Liver (tissue), 3 donors: ENCODE results near the gene ARV1.

Source experiments
- CTCF ChIP-seq: fragments of 150-350 bp; IDR thresholded peaks from 2 replicates; pipeline ENCODE4 v1.5.1; 2017; ENCODE audit warnings: improper control_type of control experiment, low read depth, low read length; ENCODE audit not compliant: missing input control
- EGR1 ChIP-seq, 2 donors: IDR thresholded peaks; 2 replicates each; pipeline ENCODE4 v1.6.1; 2016 to 2018; ENCODE audit warnings: antibody characterized with exemption in 2 of 2, low read depth in 2 of 2
- FOXA1 ChIP-seq: IDR thresholded peaks from 2 replicates; pipeline ENCODE4 v1.6.1; 2016; ENCODE audit warnings: antibody characterized with exemption
- GABPA ChIP-seq, 2 donors: IDR thresholded peaks in 1 of 2; conservative IDR thresholded peaks in 1 of 2; 2 replicates each; pipeline ENCODE4 v1.6.1; 2016; ENCODE audit warnings: antibody characterized with exemption in 2 of 2, mild to moderate bottlenecking in 1 of 2, moderate library complexity in 1 of 2
- HNF4G ChIP-seq: IDR thresholded peaks from 2 replicates; pipeline ENCODE4 v1.6.1; 2016; ENCODE audit warnings: antibody characterized with exemption
- JUND ChIP-seq, 2 donors: IDR thresholded peaks; 2 replicates each; pipeline ENCODE4 v1.6.1; 2016; ENCODE audit warnings: antibody characterized with exemption in 2 of 2
- RAD21 ChIP-seq, 2 donors: IDR thresholded peaks; 2 replicates each; pipeline ENCODE4 v1.6.1; 2016; ENCODE audit warnings: antibody characterized with exemption in 2 of 2, mild to moderate bottlenecking in 2 of 2
- SP1 ChIP-seq: IDR thresholded peaks from 2 replicates; pipeline ENCODE4 v1.6.1; 2018; ENCODE audit warnings: antibody characterized with exemption, mild to moderate bottlenecking
- TAF1 ChIP-seq: conservative IDR thresholded peaks from 2 replicates; pipeline ENCODE4 v1.6.1; 2016; ENCODE audit warnings: antibody characterized with exemption, mild to moderate bottlenecking
- YY1 ChIP-seq: IDR thresholded peaks from 2 replicates; pipeline ENCODE4 v1.6.1; 2016; ENCODE audit warnings: antibody characterized with exemption, mild to moderate bottlenecking
- TF ChIP-seq, protein P1 (sequence below): IDR thresholded peaks from 2 replicates; pipeline ENCODE4 v1.6.1; 2016; ENCODE audit warnings: antibody characterized with exemption
- TF ChIP-seq, protein P2 (sequence below): IDR thresholded peaks from 2 replicates; pipeline ENCODE4 v1.6.1; 2016; ENCODE audit warnings: antibody characterized with exemption, mild to moderate bottlenecking
- TF ChIP-seq, protein P3 (sequence below): IDR thresholded peaks from 2 replicates; pipeline ENCODE4 v1.6.1; 2016; ENCODE audit warnings: antibody characterized with exemption
- donor health status: healthy.
- donor health status: healthy.

GRCh38 chr1:230965535-230965934 is 13.4 kb upstream of the ARV1 start:
- TF ChIP-seq, protein P1, sequence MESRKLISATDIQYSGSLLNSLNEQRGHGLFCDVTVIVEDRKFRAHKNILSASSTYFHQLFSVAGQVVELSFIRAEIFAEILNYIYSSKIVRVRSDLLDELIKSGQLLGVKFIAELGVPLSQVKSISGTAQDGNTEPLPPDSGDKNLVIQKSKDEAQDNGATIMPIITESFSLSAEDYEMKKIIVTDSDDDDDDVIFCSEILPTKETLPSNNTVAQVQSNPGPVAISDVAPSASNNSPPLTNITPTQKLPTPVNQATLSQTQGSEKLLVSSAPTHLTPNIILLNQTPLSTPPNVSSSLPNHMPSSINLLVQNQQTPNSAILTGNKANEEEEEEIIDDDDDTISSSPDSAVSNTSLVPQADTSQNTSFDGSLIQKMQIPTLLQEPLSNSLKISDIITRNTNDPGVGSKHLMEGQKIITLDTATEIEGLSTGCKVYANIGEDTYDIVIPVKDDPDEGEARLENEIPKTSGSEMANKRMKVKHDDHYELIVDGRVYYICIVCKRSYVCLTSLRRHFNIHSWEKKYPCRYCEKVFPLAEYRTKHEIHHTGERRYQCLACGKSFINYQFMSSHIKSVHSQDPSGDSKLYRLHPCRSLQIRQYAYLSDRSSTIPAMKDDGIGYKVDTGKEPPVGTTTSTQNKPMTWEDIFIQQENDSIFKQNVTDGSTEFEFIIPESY: no peak
- no peak for TF ChIP-seq CTCF
- TF ChIP-seq, protein P2, sequence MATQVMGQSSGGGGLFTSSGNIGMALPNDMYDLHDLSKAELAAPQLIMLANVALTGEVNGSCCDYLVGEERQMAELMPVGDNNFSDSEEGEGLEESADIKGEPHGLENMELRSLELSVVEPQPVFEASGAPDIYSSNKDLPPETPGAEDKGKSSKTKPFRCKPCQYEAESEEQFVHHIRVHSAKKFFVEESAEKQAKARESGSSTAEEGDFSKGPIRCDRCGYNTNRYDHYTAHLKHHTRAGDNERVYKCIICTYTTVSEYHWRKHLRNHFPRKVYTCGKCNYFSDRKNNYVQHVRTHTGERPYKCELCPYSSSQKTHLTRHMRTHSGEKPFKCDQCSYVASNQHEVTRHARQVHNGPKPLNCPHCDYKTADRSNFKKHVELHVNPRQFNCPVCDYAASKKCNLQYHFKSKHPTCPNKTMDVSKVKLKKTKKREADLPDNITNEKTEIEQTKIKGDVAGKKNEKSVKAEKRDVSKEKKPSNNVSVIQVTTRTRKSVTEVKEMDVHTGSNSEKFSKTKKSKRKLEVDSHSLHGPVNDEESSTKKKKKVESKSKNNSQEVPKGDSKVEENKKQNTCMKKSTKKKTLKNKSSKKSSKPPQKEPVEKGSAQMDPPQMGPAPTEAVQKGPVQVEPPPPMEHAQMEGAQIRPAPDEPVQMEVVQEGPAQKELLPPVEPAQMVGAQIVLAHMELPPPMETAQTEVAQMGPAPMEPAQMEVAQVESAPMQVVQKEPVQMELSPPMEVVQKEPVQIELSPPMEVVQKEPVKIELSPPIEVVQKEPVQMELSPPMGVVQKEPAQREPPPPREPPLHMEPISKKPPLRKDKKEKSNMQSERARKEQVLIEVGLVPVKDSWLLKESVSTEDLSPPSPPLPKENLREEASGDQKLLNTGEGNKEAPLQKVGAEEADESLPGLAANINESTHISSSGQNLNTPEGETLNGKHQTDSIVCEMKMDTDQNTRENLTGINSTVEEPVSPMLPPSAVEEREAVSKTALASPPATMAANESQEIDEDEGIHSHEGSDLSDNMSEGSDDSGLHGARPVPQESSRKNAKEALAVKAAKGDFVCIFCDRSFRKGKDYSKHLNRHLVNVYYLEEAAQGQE: no peak
- TF ChIP-seq RAD21 (IDR thresholded peaks at IDR 0.05): no peak
- no peak for TF ChIP-seq GABPA (IDR thresholded peaks at IDR 0.05 in 1 of 2, conservative IDR thresholded peaks at IDR 0.05 in 1 of 2)
- TF ChIP-seq JUND (IDR thresholded peaks at IDR 0.05): no peak
- TF ChIP-seq HNF4G: no peak
- no peak for TF ChIP-seq SP1
- TF ChIP-seq EGR1 (IDR thresholded peaks at IDR 0.05; ENCODE audit: low read depth in 2 of 2): no peak
- TF ChIP-seq FOXA1: no peak
- no peak for TF ChIP-seq TAF1
- TF ChIP-seq YY1: no peak
- TF ChIP-seq, protein P3, sequence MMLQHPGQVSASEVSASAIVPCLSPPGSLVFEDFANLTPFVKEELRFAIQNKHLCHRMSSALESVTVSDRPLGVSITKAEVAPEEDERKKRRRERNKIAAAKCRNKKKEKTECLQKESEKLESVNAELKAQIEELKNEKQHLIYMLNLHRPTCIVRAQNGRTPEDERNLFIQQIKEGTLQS: no peak
